HG03460 (cell line): ENCODE results near the gene SCO1.
"Not testable (repeated sequence)": the region's sequence is repeated elsewhere in the genome, so short reads cannot be mapped to it uniquely, and the experiment has no call there.

Experiments
- ATAC-seq: cut with Tn5 transposase; IDR thresholded peaks from one replicate; pipeline ENCODE4 v1.9.1; 2021; ENCODE audit not compliant: unreplicated experiment

Gene SCO1

GRCh38 chr17:10726196-10726595, 28.9 kb upstream of the SCO1 start:
- ATAC-seq, result no peak

GRCh38 chr17:10725262-10725661, 27.9 kb upstream of the SCO1 start:
- no peak for ATAC-seq

- ATAC-seq, result no peak
These were observed 27.3 kb upstream of the SCO1 start for GRCh38 chr17:10724546-10725195.

- no peak for ATAC-seq
These were observed 21.2 kb upstream of the SCO1 start for GRCh38 chr17:10718547-10718946.

- no peak for ATAC-seq
These were observed 18.9 kb upstream of the SCO1 start for GRCh38 chr17:10716218-10716617.

GRCh38 chr17:10713318-10713717, 16.0 kb upstream of the SCO1 start:
- no peak for ATAC-seq

GRCh38 chr17:10705727-10706126, 8.4 kb upstream of the SCO1 start:
- ATAC-seq, result no peak

GRCh38 chr17:10702574-10702973, 5.2 kb upstream of the SCO1 start:
- ATAC-seq, result no peak

GRCh38 chr17:10699856-10700255, 2.5 kb upstream of the SCO1 start:
- no peak for ATAC-seq

- no peak for ATAC-seq
These were observed 924 bp upstream of the SCO1 start for GRCh38 chr17:10698096-10698818.

- ATAC-seq, result not testable (repeated sequence)
These were observed 1.4 kb downstream of the SCO1 start for GRCh38 chr17:10695875-10696407.

- ATAC-seq, result no peak
These were observed 9.8 kb downstream of the SCO1 start for GRCh38 chr17:10687499-10687898.

- no peak for ATAC-seq
These were observed 13.5 kb downstream of the SCO1 start for GRCh38 chr17:10683853-10684252.

GRCh38 chr17:10681866-10682446, 15.4 kb downstream of the SCO1 start:
- ATAC-seq, result no peak

GRCh38 chr17:10674704-10675103, 22.6 kb downstream of the SCO1 start:
- ATAC-seq, result no peak

GRCh38 chr17:10673312-10673711, 24.0 kb downstream of the SCO1 start:
- ATAC-seq, result no peak

GRCh38 chr17:10668775-10669174, 28.6 kb downstream of the SCO1 start:
- no peak for ATAC-seq

GRCh38 chr17:10666906-10667305, 30.4 kb downstream of the SCO1 start:
- ATAC-seq, result no peak

- ATAC-seq, result no peak
These were observed 32.8 kb downstream of the SCO1 start for GRCh38 chr17:10664571-10664970.

GRCh38 chr17:10663231-10663630, 34.1 kb downstream of the SCO1 start:
- no peak for ATAC-seq

GRCh38 chr17:10661437-10661836, 35.9 kb downstream of the SCO1 start:
- ATAC-seq, result no peak

- ATAC-seq, result no peak
These were observed 39.5 kb downstream of the SCO1 start for GRCh38 chr17:10657879-10658278.
